ENCODE results near the gene NUDT14.

Gene NUDT14

DNA sequence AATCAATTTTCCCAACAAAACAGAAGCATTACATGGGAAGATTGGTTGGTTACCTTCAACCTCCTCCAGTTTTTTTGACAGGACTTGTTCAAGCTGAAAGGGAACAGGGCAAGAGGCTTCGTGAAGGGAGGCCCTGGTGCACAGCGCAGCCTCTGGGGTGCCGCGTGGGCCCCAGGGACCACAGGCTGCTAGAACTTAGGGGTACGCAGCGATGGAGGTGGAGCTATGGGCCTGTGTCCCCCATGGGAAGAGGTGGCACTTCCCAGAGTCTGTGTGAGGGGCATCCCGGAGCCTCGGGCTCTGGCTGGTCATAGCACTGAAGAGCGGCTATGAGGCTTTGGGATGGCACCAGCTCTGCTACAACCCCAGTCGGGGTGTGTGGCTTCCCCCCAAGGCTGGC, 45.1 kb upstream of the NUDT14 start:
- H4K91ac ChIP-seq (ENCODE audit: low read length), result no peak overlapping the region
- H4K8ac ChIP-seq (ENCODE audit: low read length), result no peak overlapping the region
- no peak overlapping the region for H2BK5ac ChIP-seq (ENCODE audit: low read depth, low read length, poor library complexity, severe bottlenecking)
- H3K79me1 ChIP-seq (replicated peaks; ENCODE audit: low read length, poor library complexity, severe bottlenecking), result peaks cover 3% of the 10 kb centered on the region
- no peak overlapping the region for H3K4me2 ChIP-seq (ENCODE audit: low read length, poor library complexity, severe bottlenecking)
- H3K4me1 ChIP-seq (ENCODE audit: control insufficient read depth, insufficient read depth, low read depth, low read length), result peaks cover 4% of the 10 kb centered on the region
- no peaks in the 10 kb centered on the region for H3K27me3 ChIP-seq (ENCODE audit: control insufficient read depth in 1 of 2, insufficient read depth in 1 of 2, low read length in 2 of 2)
- H2AK5ac ChIP-seq (ENCODE audit: low read length, severe bottlenecking), result no peak overlapping the region
- H3K18ac ChIP-seq (ENCODE audit: low read depth in 1 of 2, low read length in 2 of 2), result no peak overlapping the region
- H3K36me3 ChIP-seq (ENCODE audit: control insufficient read depth in 1 of 2, insufficient read depth in 2 of 2, low read depth in 1 of 2, low read length in 2 of 2), result peaks cover 26 to 43% of the 10 kb centered on the region in 2 experiments
- H2BK12ac ChIP-seq (ENCODE audit: low read length in 2 of 2), result no peak overlapping the region
- H3K9me3 ChIP-seq (ENCODE audit: control insufficient read depth, low read length), result no peaks in the 10 kb centered on the region
- DNase-seq, result no peak
- H3K4ac ChIP-seq (ENCODE audit: low read depth in 1 of 2, low read length in 2 of 2), result no peak overlapping the region
- H2BK15ac ChIP-seq (ENCODE audit: low read depth, poor library complexity, severe bottlenecking), result no peak overlapping the region
- H3K9ac ChIP-seq (ENCODE audit: low read length), result no peak overlapping the region
- no peak overlapping the region for H2BK120ac ChIP-seq (ENCODE audit: low read depth, low read length)
- H3K23ac ChIP-seq (ENCODE audit: low read length in 2 of 2), result no peak overlapping the region
- H2AFZ ChIP-seq (ENCODE audit: low read depth, low read length), result no peak overlapping the region
- no peak overlapping the region for H3K27ac ChIP-seq (ENCODE audit: low read length, poor library complexity, severe bottlenecking)
- no peak overlapping the region for H3K4me3 ChIP-seq (ENCODE audit: insufficient read depth in 1 of 2, low read depth in 1 of 2, low read length in 2 of 2)
- WGBS, result 88% methylated on average over 10 of the region's 10 CpGs
- H3K14ac ChIP-seq (ENCODE audit: low read length in 2 of 2), result no peak overlapping the region

DNA sequence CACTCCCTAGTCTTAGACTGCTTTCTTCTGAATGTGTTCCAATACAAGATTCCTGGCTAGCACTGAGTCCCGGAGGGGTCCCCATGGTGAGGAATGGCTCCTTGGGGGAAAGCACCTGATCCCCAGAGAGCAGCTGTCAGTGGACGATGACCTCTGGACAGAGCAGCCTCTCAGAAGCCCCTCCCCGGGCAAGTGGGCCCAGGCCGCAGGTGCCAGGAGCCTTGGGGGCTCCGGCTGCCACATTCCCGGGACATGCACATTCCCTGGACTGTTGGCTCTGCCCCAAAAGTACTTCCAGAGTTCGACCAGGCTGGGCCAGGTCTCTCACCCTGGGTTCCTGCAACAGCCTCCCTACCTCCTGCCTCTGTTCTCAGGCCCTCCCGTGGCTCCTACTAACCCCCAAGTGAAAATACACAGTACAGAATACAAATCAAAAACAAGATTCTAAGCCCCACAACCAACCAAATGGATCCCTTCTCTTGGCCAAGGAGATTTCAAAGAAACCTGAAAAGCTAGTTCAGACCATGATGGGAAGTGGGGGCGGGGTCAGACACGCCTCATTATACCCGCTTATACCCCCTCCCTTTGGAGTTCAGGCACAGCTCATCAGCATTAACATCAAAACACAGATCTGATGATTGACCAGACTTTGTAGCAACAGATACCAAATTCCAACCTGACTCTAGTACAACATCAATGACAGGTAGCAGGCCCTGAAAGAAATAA, 43.9 kb upstream of the NUDT14 start:
- H3K4ac ChIP-seq (ENCODE audit: low read depth in 1 of 2, low read length in 2 of 2), result no peak overlapping the region
- no peak overlapping the region for H2AK5ac ChIP-seq (ENCODE audit: low read length, severe bottlenecking)
- no peak overlapping the region for H2BK12ac ChIP-seq (ENCODE audit: low read length in 2 of 2)
- no peak overlapping the region for H3K4me2 ChIP-seq (ENCODE audit: low read length, poor library complexity, severe bottlenecking)
- no peaks in the 10 kb centered on the region for H3K27me3 ChIP-seq (ENCODE audit: control insufficient read depth in 1 of 2, insufficient read depth in 1 of 2, low read length in 2 of 2)
- no peak overlapping the region for H4K8ac ChIP-seq (ENCODE audit: low read length)
- H2BK15ac ChIP-seq (ENCODE audit: low read depth, poor library complexity, severe bottlenecking), result no peak overlapping the region
- no peak overlapping the region for H3K9ac ChIP-seq (ENCODE audit: low read length)
- no peak overlapping the region for H2BK120ac ChIP-seq (ENCODE audit: low read depth, low read length)
- no peak overlapping the region for H3K27ac ChIP-seq (ENCODE audit: low read length, poor library complexity, severe bottlenecking)
- 96% methylated on average over 11 of the region's 11 CpGs for WGBS
- no peak overlapping the region for H3K4me3 ChIP-seq (ENCODE audit: insufficient read depth in 1 of 2, low read depth in 1 of 2, low read length in 2 of 2)
- H3K9me3 ChIP-seq (ENCODE audit: control insufficient read depth, low read length), result no peaks in the 10 kb centered on the region
- no peak overlapping the region for H4K91ac ChIP-seq (ENCODE audit: low read length)
- H2AFZ ChIP-seq (ENCODE audit: low read depth, low read length), result no peak overlapping the region
- H3K23ac ChIP-seq (ENCODE audit: low read length in 2 of 2), result no peak overlapping the region
- peaks cover 37 to 50% of the 10 kb centered on the region in 2 experiments for H3K36me3 ChIP-seq (ENCODE audit: control insufficient read depth in 1 of 2, insufficient read depth in 2 of 2, low read depth in 1 of 2, low read length in 2 of 2)
- DNase-seq, result no peak
- peaks cover 5% of the 10 kb centered on the region for H3K79me1 ChIP-seq (replicated peaks; ENCODE audit: low read length, poor library complexity, severe bottlenecking)
- H3K4me1 ChIP-seq (ENCODE audit: control insufficient read depth, insufficient read depth, low read depth, low read length), result peaks cover 8% of the 10 kb centered on the region
- no peak overlapping the region for H3K18ac ChIP-seq (ENCODE audit: low read depth in 1 of 2, low read length in 2 of 2)
- no peak overlapping the region for H2BK5ac ChIP-seq (ENCODE audit: low read depth, low read length, poor library complexity, severe bottlenecking)
- H3K14ac ChIP-seq (ENCODE audit: low read length in 2 of 2), result no peak overlapping the region

DNA sequence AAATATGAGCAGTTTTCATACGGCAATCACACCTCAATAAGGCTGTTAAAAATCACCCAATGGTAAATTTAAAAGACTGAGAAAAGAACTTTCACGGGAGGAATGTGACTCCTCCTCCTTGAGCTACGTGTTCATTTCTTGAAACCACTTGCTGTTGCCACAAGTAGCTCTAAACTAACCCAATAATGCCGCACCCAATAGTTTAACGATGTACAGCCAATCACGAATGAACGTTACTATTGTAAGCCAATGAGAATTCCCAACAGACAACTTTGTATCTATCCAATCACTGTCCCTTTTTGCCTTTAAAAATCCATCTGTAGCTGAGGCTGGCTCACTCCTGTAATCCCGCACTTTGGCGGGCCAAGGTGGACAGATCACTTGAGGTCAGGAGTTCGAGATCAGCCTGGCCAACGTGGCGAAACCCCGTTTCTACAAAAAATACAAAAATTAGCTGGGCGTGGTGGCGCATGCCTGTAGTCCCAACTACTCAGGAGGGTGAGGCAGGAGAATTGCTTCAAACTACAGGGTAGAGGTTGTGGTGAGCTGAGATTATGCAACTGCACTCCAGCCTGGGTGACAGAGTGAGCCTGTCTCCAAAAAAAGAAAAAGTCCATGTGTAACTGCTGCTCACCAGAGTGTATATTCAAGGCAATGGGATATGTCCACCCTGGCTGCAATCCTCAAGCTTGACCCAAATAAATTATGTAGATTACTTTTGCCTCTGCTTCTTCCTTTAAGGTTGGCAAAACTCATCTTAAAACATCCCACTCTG, 42.8 kb upstream of the NUDT14 start:
- Histone ChIP-seq H3K27me3 (ENCODE audit: control insufficient read depth in 1 of 2, insufficient read depth in 1 of 2, low read length in 2 of 2) (no peaks in the 10 kb centered on the region), H2BK12ac (ENCODE audit: low read length in 2 of 2) (no peak overlapping the region), H3K9me3 (ENCODE audit: control insufficient read depth, low read length) (no peaks in the 10 kb centered on the region), H3K9ac (ENCODE audit: low read length) (no peak overlapping the region), H3K18ac (ENCODE audit: low read depth in 1 of 2, low read length in 2 of 2) (no peak overlapping the region), H3K4ac (ENCODE audit: low read depth in 1 of 2, low read length in 2 of 2) (no peak overlapping the region), H2BK120ac (ENCODE audit: low read depth, low read length) (no peak overlapping the region), H3K4me3 (ENCODE audit: insufficient read depth in 1 of 2, low read depth in 1 of 2, low read length in 2 of 2) (no peak overlapping the region), H3K23ac (ENCODE audit: low read length in 2 of 2) (no peak overlapping the region), H2BK5ac (ENCODE audit: low read depth, low read length, poor library complexity, severe bottlenecking) (no peak overlapping the region), H4K8ac (ENCODE audit: low read length) (no peak overlapping the region), H2AK5ac (ENCODE audit: low read length, severe bottlenecking) (no peak overlapping the region), H3K4me1 (ENCODE audit: control insufficient read depth, insufficient read depth, low read depth, low read length) (peaks cover 8% of the 10 kb centered on the region), H3K4me2 (ENCODE audit: low read length, poor library complexity, severe bottlenecking) (no peak overlapping the region), H2AFZ (ENCODE audit: low read depth, low read length) (no peak overlapping the region), H2BK15ac (ENCODE audit: low read depth, poor library complexity, severe bottlenecking) (no peak overlapping the region), H3K79me1 (replicated peaks; ENCODE audit: low read length, poor library complexity, severe bottlenecking) (peaks cover 5% of the 10 kb centered on the region), H4K91ac (ENCODE audit: low read length) (no peak overlapping the region), H3K36me3 (ENCODE audit: control insufficient read depth in 1 of 2, insufficient read depth in 2 of 2, low read depth in 1 of 2, low read length in 2 of 2) (peaks cover 48 to 58% of the 10 kb centered on the region in 2 experiments), H3K27ac (ENCODE audit: low read length, poor library complexity, severe bottlenecking) (no peak overlapping the region), H3K14ac (ENCODE audit: low read length in 2 of 2) (no peak overlapping the region)
- WGBS, result 98% methylated on average over 15 of the region's 15 CpGs
- no peak for DNase-seq

DNA sequence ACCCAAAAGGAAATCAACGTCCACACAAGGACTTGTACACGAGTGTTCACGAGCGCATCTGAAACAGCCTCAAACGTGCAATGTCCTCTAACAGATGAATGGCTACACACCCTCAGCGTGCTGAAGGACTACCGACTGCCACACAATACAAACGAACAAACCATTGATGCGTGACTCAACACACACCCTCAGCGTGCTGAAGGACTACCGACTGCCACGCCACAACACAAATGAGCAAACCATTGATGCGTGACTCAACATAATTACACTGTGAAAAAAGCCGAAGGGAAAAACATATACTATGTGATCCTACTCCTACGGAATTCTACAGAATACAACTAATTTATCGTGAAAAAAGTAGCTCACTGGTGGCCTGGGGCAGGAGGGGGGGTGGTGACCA, 42.1 kb upstream of the NUDT14 start:
- peak; percentile 51 for DNase-seq
- H2BK120ac ChIP-seq (ENCODE audit: low read depth, low read length), result no peak overlapping the region
- H2BK5ac ChIP-seq (ENCODE audit: low read depth, low read length, poor library complexity, severe bottlenecking), result no peak overlapping the region
- H4K91ac ChIP-seq (ENCODE audit: low read length), result no peak overlapping the region
- H3K23ac ChIP-seq (ENCODE audit: low read length in 2 of 2), result peak overlapping the region in 1 of 2 experiments; percentile 57
- WGBS, result 80% methylated on average over 14 of the region's 16 CpGs
- peaks cover 8% of the 10 kb centered on the region for H3K4me1 ChIP-seq (ENCODE audit: control insufficient read depth, insufficient read depth, low read depth, low read length)
- no peak overlapping the region for H3K9ac ChIP-seq (ENCODE audit: low read length)
- no peak overlapping the region for H2AK5ac ChIP-seq (ENCODE audit: low read length, severe bottlenecking)
- H3K4ac ChIP-seq (ENCODE audit: low read depth in 1 of 2, low read length in 2 of 2), result no peak overlapping the region
- H3K36me3 ChIP-seq (ENCODE audit: control insufficient read depth in 1 of 2, insufficient read depth in 2 of 2, low read depth in 1 of 2, low read length in 2 of 2), result peaks cover 51 to 65% of the 10 kb centered on the region in 2 experiments
- H4K8ac ChIP-seq (ENCODE audit: low read length), result no peak overlapping the region
- no peak overlapping the region for H3K4me3 ChIP-seq (ENCODE audit: insufficient read depth in 1 of 2, low read depth in 1 of 2, low read length in 2 of 2)
- H3K79me1 ChIP-seq (replicated peaks; ENCODE audit: low read length, poor library complexity, severe bottlenecking), result peaks cover 5% of the 10 kb centered on the region
- H3K27ac ChIP-seq (ENCODE audit: low read length, poor library complexity, severe bottlenecking), result no peak overlapping the region
- H3K27me3 ChIP-seq (ENCODE audit: control insufficient read depth in 1 of 2, insufficient read depth in 1 of 2, low read length in 2 of 2), result no peaks in the 10 kb centered on the region
- no peak overlapping the region for H2BK12ac ChIP-seq (ENCODE audit: low read length in 2 of 2)
- H2BK15ac ChIP-seq (ENCODE audit: low read depth, poor library complexity, severe bottlenecking), result no peak overlapping the region
- no peak overlapping the region for H3K4me2 ChIP-seq (ENCODE audit: low read length, poor library complexity, severe bottlenecking)
- no peak overlapping the region for H3K14ac ChIP-seq (ENCODE audit: low read length in 2 of 2)
- no peak overlapping the region for H3K18ac ChIP-seq (ENCODE audit: low read depth in 1 of 2, low read length in 2 of 2)
- H2AFZ ChIP-seq (ENCODE audit: low read depth, low read length), result no peak overlapping the region
- H3K9me3 ChIP-seq (ENCODE audit: control insufficient read depth, low read length), result no peaks in the 10 kb centered on the region
